NCI-H526 (cell line): ENCODE data around the gene SEMA4D.

Experiments
- DNase-seq, 2 experiments: peaks; one replicate each; lab custom pipeline; 2025; lab: John Stamatoyannopoulos, UW

SEMA4D gene

GRCh38 chr9:89497978-89498851 is at the start of gene SEMA4D:
SEMA4D (minus strand) TSS chr9:89498113; CDS start chr9:89405456, 92,657 bp downstream.
- DNase-seq = peak; percentile 3 to 82

GRCh38 chr9:89547000-89547399 is 49.1 kb upstream of the SEMA4D start:
- DNase-seq = no peak

- DNase-seq = no peak
Observed at GRCh38 chr9:89544279-89544661, 46.4 kb upstream of the SEMA4D start.

GRCh38 chr9:89543621-89544278 is 45.8 kb upstream of the SEMA4D start:
- no peak for DNase-seq

- DNase-seq = no peak
Observed at GRCh38 chr9:89543111-89543510, 45.2 kb upstream of the SEMA4D start.

GRCh38 chr9:89542401-89543021 is 44.6 kb upstream of the SEMA4D start:
- DNase-seq = no peak

DNA sequence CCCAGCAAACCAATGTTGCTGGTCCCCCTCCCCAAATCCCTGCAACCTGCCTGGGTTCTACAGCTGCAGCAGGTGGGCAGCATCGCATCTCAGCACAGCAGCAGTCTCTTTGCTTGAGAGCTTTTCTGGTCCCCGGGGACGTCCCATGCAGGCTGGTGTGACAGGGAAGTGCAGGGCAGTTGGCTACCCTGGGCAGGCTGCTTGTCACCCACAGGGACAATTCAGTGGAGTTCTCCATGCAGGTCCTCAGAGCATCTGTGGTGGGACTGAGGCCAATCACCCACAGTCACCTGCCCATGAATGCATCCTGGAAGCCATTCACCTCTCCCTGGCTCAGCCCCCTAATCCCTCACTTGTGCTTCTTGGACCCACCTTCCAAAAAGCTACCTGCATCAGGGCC is 43.9 kb upstream of the SEMA4D start:
- no peak for DNase-seq

DNA sequence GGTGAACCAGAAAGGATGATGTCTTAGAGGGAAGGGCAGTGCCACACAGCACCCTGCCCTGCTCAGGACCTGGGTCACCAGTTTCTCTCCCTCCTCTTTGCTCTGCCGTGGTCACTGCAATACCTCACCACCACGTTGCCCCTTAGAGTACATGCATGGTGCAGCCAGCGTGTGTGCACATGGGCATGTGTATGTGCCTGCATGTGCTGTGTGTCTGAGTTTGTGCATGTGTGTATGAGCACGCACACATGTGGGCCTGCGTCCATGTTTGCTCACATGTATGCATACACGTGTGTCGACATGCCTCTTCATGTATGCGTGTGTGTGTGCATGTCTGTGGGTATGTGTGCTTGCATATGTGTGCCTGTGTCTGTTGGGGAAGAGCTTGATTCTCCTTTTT is 41.5 kb upstream of the SEMA4D start:
- DNase-seq = no peak

- DNase-seq = no peak
Observed at GRCh38 chr9:89538871-89539270, 41.0 kb upstream of the SEMA4D start.

- no peak for DNase-seq
Observed at GRCh38 chr9:89537166-89537565, 39.3 kb upstream of the SEMA4D start.

GRCh38 chr9:89536600-89536999 is 38.7 kb upstream of the SEMA4D start:
- no peak for DNase-seq

DNA sequence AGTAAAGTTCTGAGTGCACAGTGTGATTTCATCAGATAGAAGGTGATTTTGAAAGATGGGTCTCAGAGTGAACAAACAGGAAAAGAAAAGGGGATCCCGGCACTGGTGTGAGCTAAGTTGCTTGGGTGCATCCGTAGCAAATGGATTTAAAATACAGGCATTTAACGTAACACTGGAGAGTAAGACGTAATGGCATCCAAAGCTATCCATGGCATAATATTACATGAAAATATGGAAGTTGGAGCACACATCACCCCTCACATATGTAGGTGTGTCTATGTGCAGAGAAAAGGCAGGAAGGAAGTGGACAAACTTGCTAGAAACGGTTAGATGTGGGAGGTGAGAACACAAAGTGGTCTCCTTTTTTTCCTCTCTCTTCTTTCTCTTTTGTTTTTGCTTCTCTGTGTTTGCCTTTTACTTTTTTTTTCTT is 38.2 kb upstream of the SEMA4D start:
- DNase-seq = no peak

DNA sequence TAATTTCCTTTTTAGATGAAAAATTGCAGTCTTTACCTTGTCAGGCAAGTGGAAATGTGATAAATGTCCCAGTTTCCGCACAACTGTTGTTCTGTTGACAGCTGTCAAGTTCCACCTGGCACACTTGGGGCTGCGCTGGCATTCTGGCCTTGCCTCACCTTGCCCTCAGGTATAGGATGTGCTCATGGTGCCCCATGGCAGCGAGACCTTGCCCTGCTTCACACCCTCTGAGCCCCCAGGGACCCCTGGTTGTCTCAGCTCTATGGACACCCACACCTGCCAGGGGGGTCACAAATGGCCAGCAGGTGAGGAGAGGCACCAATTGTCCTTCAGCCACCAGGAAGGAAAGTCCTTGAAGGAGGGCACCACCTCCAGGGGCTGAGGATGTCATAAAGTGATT is 37.5 kb upstream of the SEMA4D start:
- no peak for DNase-seq

GRCh38 chr9:89534515-89535287 is 36.8 kb upstream of the SEMA4D start:
- no peak for DNase-seq

DNA sequence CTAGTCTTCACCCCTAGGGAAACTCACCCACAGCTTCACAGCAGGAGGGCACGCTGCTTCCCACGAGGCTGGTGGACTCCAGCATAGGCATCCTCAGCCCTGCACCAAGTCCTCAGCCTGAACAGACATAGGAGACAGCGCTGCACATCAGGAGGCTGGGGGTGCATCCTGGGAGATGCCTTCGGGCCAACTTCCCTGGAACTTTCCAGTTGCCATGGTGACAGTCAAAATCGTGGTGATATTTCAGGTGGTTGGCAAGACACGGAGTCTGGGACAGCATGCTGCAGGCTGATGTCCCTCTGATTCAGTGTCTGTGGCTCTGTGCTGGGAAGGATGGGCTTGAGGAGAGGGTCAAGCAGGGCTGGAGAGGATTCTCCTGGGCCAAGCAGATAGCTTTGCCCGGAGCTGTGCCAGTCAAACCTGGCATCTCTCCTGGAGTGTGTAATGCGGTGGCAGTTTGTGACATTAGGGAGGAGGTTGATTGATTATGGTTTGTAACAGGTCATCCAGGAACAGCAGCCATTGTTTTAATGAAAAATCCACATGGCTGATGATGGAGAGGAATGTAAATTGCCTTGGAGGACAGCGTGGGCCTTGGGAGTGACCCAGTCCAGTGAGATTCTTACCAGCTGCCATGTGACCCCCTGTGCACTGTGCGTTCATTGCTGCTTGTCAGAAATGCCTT is 35.6 kb upstream of the SEMA4D start:
- DNase-seq = no peak

- no peak for DNase-seq
Observed at GRCh38 chr9:89532944-89533343, 35.0 kb upstream of the SEMA4D start.

- DNase-seq = no peak
Observed at GRCh38 chr9:89532478-89532877, 34.6 kb upstream of the SEMA4D start.

- DNase-seq = no peak
Observed at GRCh38 chr9:89531766-89532165, 33.9 kb upstream of the SEMA4D start.

GRCh38 chr9:89530726-89531125 is 32.8 kb upstream of the SEMA4D start:
- no peak for DNase-seq

DNA sequence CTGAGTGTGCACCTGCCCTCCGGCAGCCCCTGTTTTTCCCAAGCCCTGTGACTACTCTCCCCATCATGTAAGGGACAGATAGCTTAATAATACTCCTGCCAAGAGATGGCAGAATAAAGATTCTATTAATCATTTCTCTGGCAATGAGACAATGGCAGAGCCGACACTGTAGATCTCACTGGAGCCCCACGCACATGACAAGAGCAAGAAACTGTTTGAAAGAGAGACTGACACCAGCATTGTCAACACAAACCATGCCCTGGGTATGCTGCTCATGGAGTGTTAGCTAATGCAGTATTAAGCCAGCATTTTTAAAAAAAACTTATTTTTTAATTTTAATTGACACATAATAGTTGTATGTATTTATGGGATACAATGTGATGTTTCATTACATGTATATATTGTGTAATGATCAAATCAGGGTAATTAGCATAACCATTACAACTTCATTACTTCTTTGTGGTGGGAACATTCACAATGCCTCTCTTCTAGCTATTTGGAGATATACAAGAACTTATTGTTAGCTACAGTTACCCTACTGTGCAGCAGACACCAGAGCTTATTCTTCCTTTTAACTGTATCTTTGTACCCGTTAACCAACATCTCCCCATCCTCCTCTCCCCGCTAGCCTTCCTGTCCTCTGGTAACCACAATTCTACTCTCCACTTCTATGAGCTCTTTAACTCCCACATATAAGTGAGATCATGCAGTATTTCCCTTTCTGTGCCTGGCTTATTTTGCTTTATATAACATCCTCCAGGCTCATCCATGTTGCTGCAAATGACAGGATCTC is 31.5 kb upstream of the SEMA4D start:
- no peak for DNase-seq

DNA sequence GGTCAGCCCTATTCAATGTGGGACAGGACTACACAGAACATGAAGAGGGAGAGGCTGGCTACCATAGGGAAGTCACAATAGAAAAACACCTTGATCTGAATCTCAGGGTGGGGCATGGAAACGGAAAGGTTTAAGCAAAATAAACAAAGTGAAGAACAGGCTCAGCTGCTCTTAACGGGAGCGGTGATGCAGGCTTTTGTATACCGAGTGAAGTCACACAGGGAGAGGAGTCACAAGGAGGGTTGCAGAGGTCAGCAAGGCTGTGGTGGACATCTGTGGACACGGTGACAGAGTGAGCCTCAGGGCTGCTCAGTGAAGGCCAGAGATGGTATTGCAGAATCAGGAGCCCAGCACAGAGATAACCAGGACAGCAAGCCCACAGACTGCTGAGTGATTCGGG is 30.6 kb upstream of the SEMA4D start:
- DNase-seq = no peak
